Adrenal gland (tissue), 12 donors: ENCODE data around the gene IL31. TPM values are rescaled to one million over a fixed set of nuclear protein-coding genes. Genes with fewer than 3 reads are reported as not detected.

ENCODE experiments used
- DNase-seq, 7 donors: peaks; one replicate each; pipeline ENCODE4 v3.0.0-alpha.2; 2019 to 2020
- H3K27ac ChIP-seq, 5 donors: fragments of 200-600 bp; sonication (generic) in 4 of 5; 1 replicate in 3 of 5; 2 replicates in 2 of 5; pipeline versions ENCODE4 v1.5.1 to v1.8.0; 2016 to 2020; ENCODE audit warnings: mild to moderate bottlenecking in 1 of 5
- H3K27me3 ChIP-seq: fragments of 200-600 bp; 2 replicates; pipeline ENCODE4 v1.8.0; 2021
- H3K36me3 ChIP-seq, 2 donors: fragments of 200-600 bp; replicated peaks in 1 of 2; 1 replicate in 1 of 2; 2 replicates in 1 of 2; pipeline versions ENCODE4 v1.5.1 to v1.8.0; 2018 to 2022
- H3K4me1 ChIP-seq, 2 donors: fragments of 200-600 bp; replicated peaks in 1 of 2; 1 replicate in 1 of 2; 2 replicates in 1 of 2; pipeline versions ENCODE4 v1.5.1 to v1.8.0; 2018 to 2021
- H3K4me3 ChIP-seq, 4 donors: fragments of 200-600 bp; sonication (generic) in 3 of 4; one replicate each; pipeline ENCODE4 v1.5.1; 2016 to 2018
- H3K9me3 ChIP-seq, 3 donors: fragments of 200-600 bp; sonication (generic) in 1 of 3; replicated peaks in 1 of 3; 1 replicate in 2 of 3; 2 replicates in 1 of 3; pipeline versions ENCODE4 v1.5.1 to v1.8.0; 2016 to 2021
- POLR2A ChIP-seq, 2 donors: fragments of 450-650 bp; IDR thresholded peaks; one replicate each; pipeline ENCODE4 v1.6.1; 2017; ENCODE audit warnings: antibody characterized with exemption in 2 of 2, mild to moderate bottlenecking in 2 of 2, moderate library complexity in 1 of 2
- WGBS, 4 donors: extraction: QIAGEN DNeasy Blood & Tissue Kit in 2 of 4; methylation state at CpG; one replicate each; pipeline versions ENCODE4 v1.1.5 to v1.1.7; 2013 to 2017; 5-methylcytosine and 5-hydroxymethylcytosine counted together
- intact Hi-C, 2 donors: fragments of 100-400 bp; cut with DNase I; formaldehyde crosslinking; loops; one replicate each; pipeline versions ENCODE4 v1.14.1 to v1.15.0; 2022 to 2023
- polyA plus RNA-seq, 3 donors: library from polyadenylated mRNA; stranded (reverse); fragments of 200-250 nt in 2 of 3; fragments of 350-450 nt in 1 of 3; fragmentation: Illumina TruSeq in 1 of 3; extraction: RNeasy Lipid Tissue Mini Kit (QIAGEN cat#74804) in 1 of 3; gene quantifications; one replicate each; pipeline ENCODE4 v1.2.3, GENCODE V29; 2013 to 2014
- total RNA-seq, 9 donors: library from RNA; depleted of rRNA in 4 of 9; stranded (reverse); fragments of >200 nt in 4 of 9; fragments of 120-200 nt in 1 of 9; fragmentation: NEBNext Ultra II Directional in 1 of 9; extraction: Animal tissue kit (Norgen Biotek cat#: 25700) in 1 of 9; gene quantifications; one replicate each; pipeline versions ENCODE4 v1.1.0 to v1.2.4, GENCODE V29; 2013 to 2023
- TF ChIP-seq, protein P1 (sequence below), 6 experiments: fragments of 450-650 bp in 4 of 6; fragments of 200-600 bp in 2 of 6; sonication (generic) in 1 of 6; IDR thresholded peaks; 1 replicate in 5 of 6; 2 replicates in 1 of 6; pipeline versions ENCODE4 v1.5.1 to v1.8.0; 2016 to 2021; ENCODE audit warnings: antibody characterized with exemption in 6 of 6, mild to moderate bottlenecking in 2 of 6, moderate library complexity in 1 of 6
- donor health status: healthy with polysubstance abuse.
- donor health status: Bipolar disorder and iron deficiency.
- donor health status: DM: yes; HTN: yes; CAD: no.
- donor health status: DM: no; HTN: no; CAD: no.
- donor health status: DM: no; HTN: no; CAD: no.
- donor health status: DM: yes; HTN: yes; CAD: no.

Gene IL31
- total and polyA plus RNA-seq, 12 donors: not detected

DNA sequence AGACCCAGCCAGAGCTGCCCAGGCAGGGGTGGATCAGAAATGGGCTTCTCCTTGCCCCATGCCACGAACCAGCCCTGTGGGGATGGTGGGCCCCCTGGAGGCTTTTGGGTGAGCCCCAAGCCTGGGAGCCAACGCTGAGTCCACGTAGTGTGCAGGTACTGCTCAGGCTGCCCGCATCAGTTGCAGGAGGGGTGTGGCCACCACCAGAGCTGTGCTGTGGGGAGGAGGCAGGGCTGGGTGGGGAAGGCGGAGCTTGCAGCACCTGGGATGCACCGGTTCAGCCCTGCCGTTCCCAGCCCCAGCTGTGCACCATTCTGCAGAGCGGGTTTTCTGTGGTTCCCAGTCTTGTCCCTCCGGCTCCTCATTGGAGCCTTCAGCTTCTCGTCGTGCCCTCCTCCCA, 36.3 kb downstream of the IL31 start:
- DNase-seq: no peak
- no peak for TF ChIP-seq POLR2A (IDR thresholded peaks at IDR 0.05)
- TF ChIP-seq, protein P1, sequence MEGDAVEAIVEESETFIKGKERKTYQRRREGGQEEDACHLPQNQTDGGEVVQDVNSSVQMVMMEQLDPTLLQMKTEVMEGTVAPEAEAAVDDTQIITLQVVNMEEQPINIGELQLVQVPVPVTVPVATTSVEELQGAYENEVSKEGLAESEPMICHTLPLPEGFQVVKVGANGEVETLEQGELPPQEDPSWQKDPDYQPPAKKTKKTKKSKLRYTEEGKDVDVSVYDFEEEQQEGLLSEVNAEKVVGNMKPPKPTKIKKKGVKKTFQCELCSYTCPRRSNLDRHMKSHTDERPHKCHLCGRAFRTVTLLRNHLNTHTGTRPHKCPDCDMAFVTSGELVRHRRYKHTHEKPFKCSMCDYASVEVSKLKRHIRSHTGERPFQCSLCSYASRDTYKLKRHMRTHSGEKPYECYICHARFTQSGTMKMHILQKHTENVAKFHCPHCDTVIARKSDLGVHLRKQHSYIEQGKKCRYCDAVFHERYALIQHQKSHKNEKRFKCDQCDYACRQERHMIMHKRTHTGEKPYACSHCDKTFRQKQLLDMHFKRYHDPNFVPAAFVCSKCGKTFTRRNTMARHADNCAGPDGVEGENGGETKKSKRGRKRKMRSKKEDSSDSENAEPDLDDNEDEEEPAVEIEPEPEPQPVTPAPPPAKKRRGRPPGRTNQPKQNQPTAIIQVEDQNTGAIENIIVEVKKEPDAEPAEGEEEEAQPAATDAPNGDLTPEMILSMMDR (IDR thresholded peaks at IDR 0.05): no peak
- H3K4me1 ChIP-seq: no peaks in the 10 kb centered on the region
- H3K27ac ChIP-seq: no peak overlapping the region
- H3K9me3 ChIP-seq: no peaks in the 10 kb centered on the region
- no peak overlapping the region for H3K4me3 ChIP-seq
- H3K27me3 ChIP-seq: no peaks in the 10 kb centered on the region
- WGBS, 4 donors: 73 to 83% (median 78%) methylated on average over 6 to 11 of the region's 11 CpGs
- intact Hi-C loops: no loop called here
- peaks cover 0 to 90% of the 10 kb centered on the region in 2 donors for H3K36me3 ChIP-seq

DNA sequence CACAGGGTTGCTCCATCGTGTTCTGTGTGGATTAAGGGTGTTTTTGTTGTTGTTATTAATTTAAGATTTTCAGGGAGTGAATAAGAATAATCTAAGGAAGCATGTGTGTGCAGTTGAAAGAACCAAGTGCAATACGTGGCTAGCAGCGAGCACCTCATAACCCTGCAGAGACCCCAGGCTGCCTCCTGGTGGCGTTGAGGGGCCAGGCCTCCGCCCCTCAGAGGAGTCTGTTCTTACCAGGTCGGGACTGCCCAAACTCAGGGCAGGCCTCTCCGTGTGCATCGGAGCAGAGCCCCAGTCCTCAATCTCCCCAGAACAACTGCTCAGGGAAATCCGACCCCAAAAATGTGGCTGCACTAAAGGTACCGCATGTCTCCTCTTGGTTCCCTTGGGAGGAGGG, 36.8 kb downstream of the IL31 start:
- Histone ChIP-seq H3K27me3 (no peaks in the 10 kb centered on the region), H3K4me3 (no peak overlapping the region), H3K9me3 (no peaks in the 10 kb centered on the region), H3K36me3 (peaks cover 0 to 90% of the 10 kb centered on the region in 2 donors), H3K27ac (no peak overlapping the region), H3K4me1 (no peaks in the 10 kb centered on the region)
- DNase-seq: no peak
- WGBS, 4 donors: 78 to 87% (median 83%) methylated on average over 9 to 10 of the region's 10 CpGs
- intact Hi-C loops: no loop called here
- TF ChIP-seq, protein P1 (IDR thresholded peaks at IDR 0.05): no peak
- no peak for TF ChIP-seq POLR2A (IDR thresholded peaks at IDR 0.05)

DNA sequence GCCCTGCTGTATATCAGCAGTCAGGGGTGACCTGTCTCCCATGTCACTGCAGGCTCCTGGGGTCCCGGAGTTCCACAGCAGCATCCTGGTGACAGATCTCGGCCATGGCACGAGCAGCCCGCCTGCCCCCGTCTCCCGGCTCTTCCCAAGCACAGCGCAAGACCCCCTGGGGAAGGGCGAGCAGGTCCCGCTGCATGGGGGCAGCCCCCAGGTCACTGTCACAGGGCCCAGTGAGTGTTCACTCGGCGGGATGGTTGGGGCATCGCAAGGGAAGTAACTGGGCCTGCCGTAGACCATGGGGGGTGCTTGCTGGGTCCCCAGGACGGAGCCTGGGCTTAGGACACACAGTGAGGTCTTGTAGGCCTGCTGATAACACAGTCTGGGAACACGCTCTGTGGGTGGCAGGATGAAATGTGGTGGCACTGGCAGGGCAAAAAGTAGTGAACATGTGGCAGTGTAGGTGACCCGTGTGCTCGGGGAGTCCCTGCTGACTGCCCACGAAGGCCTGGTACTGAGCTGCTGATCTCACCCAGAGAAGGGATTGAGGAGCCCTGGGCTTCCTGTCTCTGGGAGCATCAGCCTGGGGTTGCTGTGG, 38.5 kb downstream of the IL31 start:
- no peak for DNase-seq
- Histone ChIP-seq H3K27me3 (no peaks in the 10 kb centered on the region), H3K4me3 (no peak overlapping the region), H3K36me3 (peaks cover 0 to 86% of the 10 kb centered on the region in 2 donors), H3K27ac (no peak overlapping the region), H3K4me1 (peaks cover 0 to 4% of the 10 kb centered on the region in 2 donors), H3K9me3 (no peaks in the 10 kb centered on the region)
- TF ChIP-seq, protein P1 (IDR thresholded peaks at IDR 0.05): no peak
- TF ChIP-seq POLR2A (IDR thresholded peaks at IDR 0.05): no peak
- 95 to 96% (median 95%) methylated on average over 12 to 18 of the region's 18 CpGs for WGBS, 4 donors
- intact Hi-C loops: no loop called here

DNA sequence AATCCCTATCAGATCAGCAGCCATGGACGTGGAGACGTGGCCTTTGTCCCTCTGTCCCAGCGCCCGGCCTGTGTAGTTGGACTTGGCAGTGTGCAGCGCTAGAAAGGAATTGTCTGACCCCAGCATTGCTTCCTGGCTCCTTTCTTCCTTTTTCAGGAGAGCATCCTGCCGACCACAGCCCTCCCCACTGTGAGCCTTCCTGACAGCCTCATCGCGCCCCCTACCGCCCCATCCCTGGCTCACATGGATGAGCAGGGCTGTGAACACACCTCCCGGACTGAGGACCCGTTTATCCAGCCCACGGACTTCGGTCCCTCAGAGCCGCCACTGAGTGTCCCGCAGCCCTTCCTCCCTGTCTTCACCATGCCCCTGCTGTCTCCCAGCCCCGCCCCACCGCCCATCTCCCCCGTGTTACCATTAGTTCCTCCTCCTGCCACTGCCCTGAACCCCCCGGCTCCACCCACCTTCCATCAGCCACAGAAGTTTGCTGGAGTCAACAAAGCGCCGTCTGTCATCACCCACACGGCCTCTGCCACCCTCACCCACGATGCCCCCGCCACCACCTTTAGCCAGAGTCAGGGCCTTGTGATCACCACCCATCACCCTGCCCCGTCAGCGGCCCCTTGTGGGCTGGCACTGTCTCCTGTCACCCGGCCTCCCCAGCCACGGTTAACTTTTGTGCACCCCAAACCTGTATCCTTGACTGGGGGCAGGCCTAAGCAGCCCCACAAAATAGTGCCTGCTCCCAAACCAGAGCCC, 40.6 kb downstream of the IL31 start:
- no peak for DNase-seq
- Histone ChIP-seq H3K9me3 (no peaks in the 10 kb centered on the region), H3K27me3 (no peaks in the 10 kb centered on the region), H3K4me3 (no peak overlapping the region), H3K36me3 (peaks cover 0 to 91% of the 10 kb centered on the region in 2 donors), H3K4me1 (peaks cover 0 to 6% of the 10 kb centered on the region in 2 donors), H3K27ac (no peak overlapping the region)
- intact Hi-C loops: no loop called here
- WGBS, 4 donors: 77 to 85% (median 78%) methylated on average over 28 of the region's 28 CpGs
- no peak for TF ChIP-seq POLR2A (IDR thresholded peaks at IDR 0.05)
- TF ChIP-seq, protein P1 (IDR thresholded peaks at IDR 0.05): no peak
